Transverse colon (tissue), 4 donors: ENCODE data around the gene TMPRSS12.

Experiments
- CTCF ChIP-seq, 5 experiments: fragments of 200-600 bp in 3 of 5; fragments of 450-650 bp in 2 of 5; sonication (generic) in 3 of 5; IDR thresholded peaks; 1 replicate in 2 of 5; 2 replicates in 3 of 5; pipeline ENCODE4 v1.5.1; 2016 to 2017; ENCODE audit warnings: antibody characterized with exemption in 5 of 5, inconsistent platforms in 3 of 5, mild to moderate bottlenecking in 2 of 5, moderate library complexity in 1 of 5
- EP300 ChIP-seq: sonication (generic); formaldehyde crosslinking; IDR thresholded peaks from one replicate; pipeline ENCODE4 v1.6.1; 2017; ENCODE audit warnings: antibody characterized with exemption, low read depth
- POLR2A ChIP-seq: fragments of 450-650 bp; IDR thresholded peaks from one replicate; pipeline ENCODE4 v1.6.1; 2016; ENCODE audit warnings: antibody characterized with exemption, mild to moderate bottlenecking, moderate library complexity
- POLR2AphosphoS5 ChIP-seq, 3 donors: sonication (generic); formaldehyde crosslinking; IDR thresholded peaks; one replicate each; pipeline ENCODE4 v1.6.1; 2016; ENCODE audit warnings: antibody characterized with exemption in 3 of 3

- TF ChIP-seq POLR2A: no peak
- TF ChIP-seq CTCF (IDR thresholded peaks at IDR 0.05): peak; percentile 43 to 84 (median 51)
- no peak for TF ChIP-seq EP300
- TF ChIP-seq POLR2AphosphoS5 (IDR thresholded peaks at IDR 0.05): no peak
Observed at GRCh38 chr12:50825372-50825838, 17.3 kb upstream of the TMPRSS12 start.
